NCI-H2081 treated with DMSO at 0.1 percent for 48 hours (cell line): ENCODE measurements around the gene PCF11.

Experiments
- DNase-seq: peaks from one replicate; lab custom pipeline; 2025; lab: John Stamatoyannopoulos, UW

The PCF11 gene

GRCh38 chr11:83152264-83152663, 4.7 kb upstream of the PCF11 start:
- no peak for DNase-seq

DNA sequence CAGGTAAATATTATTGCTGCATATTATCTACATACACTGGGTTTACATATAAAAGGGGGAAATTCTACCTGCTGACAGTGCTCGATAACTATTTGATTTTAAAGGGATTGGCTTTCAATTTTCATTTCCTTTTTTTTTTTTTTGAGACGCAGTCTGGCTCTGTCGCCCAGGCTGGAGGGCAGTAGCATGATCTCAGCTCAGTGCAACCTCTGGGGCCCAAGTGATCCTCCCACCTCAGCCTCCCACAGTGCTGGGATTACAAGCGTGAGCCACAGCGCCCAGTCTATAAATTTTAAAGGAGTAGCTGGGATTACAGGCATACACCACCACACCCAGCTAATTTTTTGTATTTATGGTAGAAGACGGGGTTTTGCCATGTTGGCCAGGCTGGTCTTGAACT, 3.2 kb upstream of the PCF11 start:
- DNase-seq: no peak

- peak; percentile 99 for DNase-seq
Observed at GRCh38 chr11:83156144-83156995, 561 bp upstream of the PCF11 start.

DNA sequence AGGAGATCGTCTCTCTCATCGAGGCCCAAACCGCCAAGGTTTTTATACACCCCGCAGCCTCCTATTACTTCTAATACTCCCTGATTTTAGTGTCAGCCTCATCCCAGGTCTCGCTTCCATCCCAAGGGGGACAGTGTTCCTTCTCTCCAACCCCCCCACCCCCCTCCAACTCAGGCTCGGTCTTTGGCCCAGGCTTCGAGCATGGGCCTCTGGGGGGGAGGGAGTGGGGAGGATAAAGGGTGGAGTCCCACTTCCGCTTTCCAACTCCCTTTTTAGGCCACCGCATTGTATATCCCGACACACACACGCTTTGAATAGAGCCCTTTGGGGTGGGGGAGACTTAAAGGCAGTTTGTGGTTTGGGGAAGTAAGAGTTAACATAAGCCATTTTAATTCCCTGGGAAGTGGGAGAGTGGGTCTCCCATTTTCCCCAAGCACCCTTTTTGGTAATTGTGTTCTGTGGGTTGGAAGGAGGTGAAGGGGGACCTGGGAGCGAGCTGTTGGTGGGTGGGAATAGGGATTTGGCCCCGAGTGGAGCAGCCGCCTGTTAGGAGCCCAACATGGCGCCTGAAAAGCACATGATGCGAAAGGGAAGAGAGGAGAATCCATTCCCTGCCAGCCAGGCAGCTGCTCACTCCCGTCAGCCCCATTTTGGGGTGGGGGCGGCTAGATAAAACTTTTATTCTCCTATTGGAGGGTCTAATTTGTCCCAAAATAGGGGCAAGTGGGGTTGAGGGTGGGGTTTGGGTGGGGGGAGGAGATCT, 844 bp downstream of the PCF11 start:
- DNase-seq: no peak

DNA sequence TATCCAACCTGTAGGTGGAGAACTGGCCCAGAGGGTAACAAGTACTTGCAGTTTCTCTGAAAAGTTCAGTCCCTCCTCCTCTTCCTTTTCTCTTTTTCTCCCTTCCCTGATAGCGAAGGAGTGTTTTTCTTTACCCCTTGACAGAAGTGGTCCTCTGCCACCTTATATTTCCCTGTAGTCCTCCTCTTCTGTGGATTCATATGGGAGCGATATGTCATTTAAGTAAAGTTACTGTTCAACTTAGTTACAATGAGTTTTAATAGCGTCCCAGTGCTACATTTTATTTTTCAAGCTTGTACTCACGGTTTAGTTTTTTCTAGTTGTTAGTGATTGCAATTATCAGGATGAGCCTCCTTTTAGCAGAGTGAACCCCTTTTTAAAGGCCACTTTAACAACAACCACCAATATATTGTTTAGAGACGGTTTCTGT, 1.4 kb downstream of the PCF11 start:
- DNase-seq: no peak

DNA sequence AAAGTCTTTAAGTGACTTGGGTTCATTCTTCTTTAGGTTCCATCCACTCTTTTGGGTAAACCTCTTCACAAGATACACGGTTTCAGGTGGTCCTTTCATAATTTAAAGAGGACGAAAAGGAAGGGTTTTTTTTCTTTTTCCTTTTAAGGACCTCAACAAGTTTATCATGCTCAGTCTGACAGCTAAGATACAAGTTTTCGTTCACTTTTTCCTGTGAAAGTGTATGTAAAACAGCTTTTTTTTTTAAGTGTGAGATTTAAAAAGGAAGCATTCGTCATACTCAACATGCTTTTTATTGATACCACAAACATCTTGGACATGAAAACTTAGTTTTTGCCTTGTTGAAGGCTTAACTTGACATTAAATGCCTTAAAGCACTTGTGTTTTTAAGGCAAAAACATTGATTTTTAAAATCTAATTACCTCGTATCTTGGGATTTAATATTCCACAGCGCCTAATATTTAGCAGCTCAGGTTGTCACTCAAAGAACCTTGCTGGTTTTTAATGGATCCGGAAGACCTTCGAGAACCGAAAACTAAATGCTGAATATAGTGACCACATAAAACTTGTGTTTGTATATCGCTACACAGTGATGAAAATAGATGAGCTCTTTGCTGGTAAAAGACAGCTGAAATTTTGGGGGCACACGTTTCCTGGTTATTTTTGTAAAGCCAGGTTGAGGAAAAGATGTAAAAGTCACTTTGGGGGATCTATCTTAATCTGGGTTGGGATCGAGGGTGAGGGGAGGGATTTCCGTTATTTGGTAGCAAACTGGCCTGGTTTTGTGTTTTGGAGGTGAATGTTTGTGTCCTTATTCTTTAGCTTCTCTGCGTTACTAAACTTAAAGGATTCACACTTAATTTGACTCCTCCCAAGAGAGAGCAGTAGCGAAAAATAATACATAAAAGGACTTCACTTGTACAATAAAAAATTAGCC, 2.3 kb downstream of the PCF11 start:
- no peak for DNase-seq

DNA sequence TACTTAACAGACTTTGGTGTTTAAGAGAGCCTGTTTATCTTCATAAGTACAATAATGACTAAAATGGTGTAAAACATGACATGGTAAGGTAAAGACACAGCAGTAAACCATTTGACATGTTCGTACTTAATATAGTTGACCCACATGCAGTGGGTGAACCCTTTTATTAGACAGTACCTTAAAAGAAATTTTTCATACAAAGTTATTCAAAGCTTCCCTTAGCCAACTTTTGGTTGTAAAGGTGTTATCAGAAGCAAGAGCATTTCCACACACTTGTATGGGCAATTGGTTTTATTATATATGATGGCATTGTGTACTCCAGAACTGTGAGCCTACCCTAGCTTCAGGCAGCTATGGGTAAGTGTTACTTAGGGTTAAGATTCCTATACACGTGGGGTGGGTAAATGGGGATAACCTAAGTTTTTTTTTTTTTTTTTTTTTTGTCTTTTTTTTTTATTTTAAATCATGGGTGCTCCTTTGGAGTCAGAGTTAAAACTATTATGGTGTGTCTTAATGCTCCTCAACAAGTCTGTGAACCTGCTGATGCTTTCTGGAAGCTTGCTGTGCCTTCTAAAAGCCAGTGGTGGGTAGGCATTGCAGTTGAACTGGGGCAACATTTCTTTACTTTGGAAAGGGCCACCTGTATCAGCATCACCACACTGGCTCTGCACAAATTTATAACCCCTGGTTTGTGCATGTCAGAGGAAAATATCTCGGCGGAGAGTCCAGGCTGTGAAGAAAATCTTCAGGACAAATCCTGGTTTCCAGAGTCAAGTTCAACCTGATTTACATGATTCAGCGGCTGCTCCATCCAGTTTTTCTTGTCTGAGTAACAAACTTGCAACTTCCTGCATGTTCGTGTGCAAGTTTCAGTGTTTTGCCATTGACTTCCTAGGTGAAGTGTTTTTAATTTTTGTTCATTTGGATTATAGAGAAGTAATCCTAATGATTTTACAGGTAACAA, 3.3 kb downstream of the PCF11 start:
- DNase-seq: no peak

DNA sequence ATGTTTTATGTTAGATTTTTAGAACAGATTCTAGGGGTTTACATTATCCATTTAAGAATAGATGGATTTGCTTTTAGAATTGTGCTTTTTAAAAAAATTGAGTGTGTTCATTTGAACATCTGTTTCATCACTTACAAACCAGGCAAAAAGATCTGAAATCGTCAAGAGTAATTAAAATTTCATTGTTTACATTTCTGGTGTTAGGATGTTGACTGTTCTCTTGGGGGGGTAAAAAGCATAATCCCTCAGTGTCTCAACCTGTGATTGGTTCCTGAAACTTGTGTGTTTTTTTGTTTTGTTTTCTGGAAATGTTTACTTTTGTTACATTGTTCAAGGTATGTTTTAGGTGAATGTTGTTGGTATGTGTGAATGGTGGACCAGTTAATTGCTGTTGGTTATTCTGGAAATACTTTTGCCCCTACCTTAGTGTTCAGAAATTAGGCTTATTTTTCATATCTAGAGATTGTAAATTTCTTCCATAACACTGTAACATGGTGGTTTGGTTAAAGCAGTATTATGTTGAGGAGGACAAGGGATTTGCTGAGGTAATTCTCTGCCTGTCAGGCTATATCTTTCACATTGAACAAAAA, 4.8 kb downstream of the PCF11 start:
- DNase-seq: no peak

GRCh38 chr11:83162377-83162776, 5.4 kb downstream of the PCF11 start:
- DNase-seq: no peak

DNA sequence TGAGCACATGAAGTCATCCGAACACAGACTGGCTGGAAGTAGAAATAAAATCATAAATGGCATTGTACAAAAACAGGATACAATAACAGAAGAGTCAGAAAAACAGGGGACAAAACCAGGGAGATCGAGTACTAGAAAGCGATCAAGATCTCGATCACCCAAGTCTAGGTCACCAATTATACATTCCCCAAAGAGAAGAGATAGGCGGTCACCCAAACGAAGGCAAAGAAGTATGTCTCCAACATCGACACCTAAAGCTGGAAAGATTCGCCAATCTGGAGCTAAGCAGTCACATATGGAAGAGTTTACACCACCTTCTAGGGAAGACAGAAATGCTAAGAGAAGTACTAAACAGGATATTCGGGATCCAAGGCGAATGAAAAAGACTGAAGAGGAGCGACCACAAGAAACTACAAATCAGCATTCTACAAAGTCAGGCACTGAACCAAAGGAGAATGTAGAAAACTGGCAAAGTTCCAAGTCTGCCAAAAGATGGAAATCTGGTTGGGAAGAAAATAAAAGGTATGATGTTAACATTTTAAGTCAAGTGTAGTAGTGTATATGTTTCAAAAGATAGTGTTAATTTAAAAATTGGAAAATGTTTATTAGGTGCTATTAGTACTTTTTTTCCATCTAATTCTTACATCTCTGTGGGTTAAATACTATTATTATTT, 9.4 kb downstream of the PCF11 start:
- no peak for DNase-seq

- no peak for DNase-seq
Observed at GRCh38 chr11:83168756-83169155, 11.8 kb downstream of the PCF11 start.

DNA sequence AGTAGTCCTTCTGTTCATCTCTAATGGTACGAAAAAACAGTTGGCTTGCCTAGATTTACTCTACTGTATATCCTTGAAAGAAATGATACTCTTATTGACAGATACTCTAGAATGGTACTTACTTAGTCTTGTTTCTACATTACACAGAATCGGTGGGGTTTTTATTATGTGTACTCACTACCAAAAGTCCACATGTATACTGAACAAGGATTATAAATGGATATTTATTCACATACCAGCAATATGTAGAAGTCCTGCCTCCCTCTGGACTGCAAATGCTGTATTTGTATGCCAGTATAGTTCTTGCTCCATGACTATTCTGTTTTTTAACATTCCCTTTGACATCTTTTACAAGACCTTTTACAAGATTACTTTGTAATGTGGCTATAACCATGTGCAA, 13.9 kb downstream of the PCF11 start:
- DNase-seq: no peak

- no peak for DNase-seq
Observed at GRCh38 chr11:83172551-83172950, 15.6 kb downstream of the PCF11 start.

- no peak for DNase-seq
Observed at GRCh38 chr11:83174008-83174407, 17.1 kb downstream of the PCF11 start.

- no peak for DNase-seq
Observed at GRCh38 chr11:83175815-83176214, 18.9 kb downstream of the PCF11 start.

- no peak for DNase-seq
Observed at GRCh38 chr11:83181815-83182214, 24.9 kb downstream of the PCF11 start.

DNA sequence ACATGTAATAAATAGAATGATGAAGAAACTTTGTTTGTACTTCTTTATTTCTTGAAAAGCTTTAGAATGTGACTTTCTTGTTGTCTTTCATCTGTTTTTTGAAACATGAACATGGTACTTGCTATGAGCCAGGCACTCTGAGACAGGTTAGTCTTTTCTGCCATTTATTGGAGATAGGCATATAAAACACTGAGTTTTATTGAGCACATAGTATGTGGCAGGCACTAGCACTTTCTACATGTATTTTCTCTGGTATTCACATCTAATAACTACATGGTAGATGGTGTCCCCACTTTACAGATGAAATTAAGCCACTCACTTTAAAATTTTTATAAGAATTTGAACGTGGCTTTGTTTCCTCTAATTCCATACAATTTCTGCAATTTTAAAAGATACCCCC, 28.8 kb downstream of the PCF11 start:
- DNase-seq: no peak

- DNase-seq: no peak
Observed at GRCh38 chr11:83187465-83187864, 30.5 kb downstream of the PCF11 start.

DNA sequence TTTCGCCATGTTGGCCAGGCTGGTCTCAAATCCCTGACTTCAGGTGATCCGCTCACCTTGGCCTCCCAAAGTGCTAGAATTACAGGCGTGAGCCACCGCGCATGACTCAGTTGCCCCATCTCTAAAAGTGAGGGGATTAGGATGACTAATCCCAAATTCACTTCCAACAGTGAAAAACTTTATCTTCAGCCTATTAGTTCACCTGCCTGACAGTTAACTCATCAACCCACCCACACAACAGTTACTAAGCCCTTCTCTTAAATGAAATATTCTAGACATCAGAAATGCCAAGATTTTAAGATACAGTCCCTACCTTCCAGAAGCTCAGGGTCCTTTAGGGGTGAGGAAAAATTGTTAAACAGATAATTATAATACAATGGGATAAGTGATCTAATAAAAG, 34.6 kb downstream of the PCF11 start:
- no peak for DNase-seq

GRCh38 chr11:83191986-83192385, 35.1 kb downstream of the PCF11 start:
- no peak for DNase-seq
